Testis (tissue), 2 donors: ENCODE measurements around the gene RAB33B.

Source experiments
- CTCF ChIP-seq, 3 experiments: fragments of 450-650 bp in 2 of 3; fragments of 200-600 bp in 1 of 3; sonication (generic) in 1 of 3; IDR thresholded peaks; one replicate each; pipeline ENCODE4 v1.5.1; 2016 to 2019; ENCODE audit warnings: antibody characterized with exemption in 3 of 3, mild to moderate bottlenecking in 2 of 3, moderate library complexity in 1 of 3
- POLR2A ChIP-seq: fragments of 450-650 bp; IDR thresholded peaks from one replicate; pipeline ENCODE4 v1.6.1; 2017; ENCODE audit warnings: antibody characterized with exemption, mild to moderate bottlenecking, moderate library complexity

- TF ChIP-seq CTCF (IDR thresholded peaks at IDR 0.05) (no peak), POLR2A (no peak)
These were observed 1.9 kb upstream of the RAB33B start for GRCh38 chr4:139451997-139452396.
